Trophoblast cell (in vitro differentiated cells and primary cell): Measurements from ENCODE around the gene IVD.
A peak's percentile ranks its signal among the peaks of the same experiment; 100 is the strongest.

ENCODE experiments used
- DNase-seq, 2 donors: peaks; one replicate each; pipeline ENCODE4 v3.0.0-alpha.2; 2016
- H2AFZ ChIP-seq: 2 replicates; pipeline ENCODE4 v1.6.1; 2013; ENCODE audit warnings: low read length, moderate library complexity, mild to moderate bottlenecking; ENCODE audit not compliant: insufficient read depth, poor library complexity
- H2AK5ac ChIP-seq: 2 replicates; pipeline ENCODE4 v1.6.1; 2013; ENCODE audit warnings: mild to moderate bottlenecking, low read length
- H2BK120ac ChIP-seq: 2 replicates; pipeline ENCODE4 v1.6.1; 2013; ENCODE audit warnings: low read length, mild to moderate bottlenecking, moderate library complexity; ENCODE audit not compliant: insufficient read depth, poor library complexity
- H2BK12ac ChIP-seq: 2 replicates; pipeline ENCODE4 v1.6.1; 2013; ENCODE audit warnings: mild to moderate bottlenecking, low read length, moderate library complexity
- H2BK5ac ChIP-seq: 2 replicates; pipeline ENCODE4 v1.6.1; 2013; ENCODE audit warnings: low read length, low read depth, moderate library complexity, mild to moderate bottlenecking; ENCODE audit not compliant: poor library complexity
- H3K14ac ChIP-seq: 2 replicates; pipeline ENCODE4 v1.6.1; 2013; ENCODE audit warnings: mild to moderate bottlenecking, low read length
- H3K18ac ChIP-seq: 2 replicates; pipeline ENCODE4 v1.6.1; 2013; ENCODE audit warnings: mild to moderate bottlenecking, low read length
- H3K23ac ChIP-seq: 2 replicates; pipeline ENCODE4 v1.6.1; 2013; ENCODE audit warnings: low read length
- H3K27ac ChIP-seq: 2 replicates; pipeline ENCODE4 v1.5.1; 2013; ENCODE audit warnings: low read depth, mild to moderate bottlenecking, inconsistent platforms, low read length, moderate library complexity
- H3K27me3 ChIP-seq: 2 replicates; pipeline ENCODE4 v1.6.1; 2013; ENCODE audit warnings: inconsistent platforms, mild to moderate bottlenecking, low read length, moderate library complexity; ENCODE audit not compliant: insufficient read depth
- H3K36me3 ChIP-seq, 2 experiments: 1 replicate in 1 of 2; 2 replicates in 1 of 2; pipeline ENCODE4 v1.6.1; 2013; ENCODE audit warnings: low read length in 2 of 2, mild to moderate bottlenecking in 2 of 2, moderate library complexity in 1 of 2; ENCODE audit not compliant: insufficient read depth in 2 of 2, control insufficient read depth in 1 of 2
- H3K4ac ChIP-seq: 2 replicates; pipeline ENCODE4 v1.6.1; 2013; ENCODE audit warnings: low read depth, mild to moderate bottlenecking, low read length, moderate library complexity
- H3K4me1 ChIP-seq, 2 experiments: 1 replicate in 1 of 2; 2 replicates in 1 of 2; pipeline ENCODE4 v1.6.1; 2013; ENCODE audit warnings: low read length in 2 of 2, mild to moderate bottlenecking in 2 of 2, moderate library complexity in 1 of 2; ENCODE audit not compliant: insufficient read depth in 2 of 2, control insufficient read depth in 1 of 2
- H3K4me2 ChIP-seq: 2 replicates; pipeline ENCODE4 v1.6.1; 2013; ENCODE audit warnings: inconsistent platforms, mild to moderate bottlenecking, low read length, moderate library complexity
- H3K4me3 ChIP-seq: 2 replicates; pipeline ENCODE4 v1.5.1; 2013; ENCODE audit warnings: mild to moderate bottlenecking, low read depth, low read length, inconsistent platforms
- H3K79me1 ChIP-seq: one replicate; pipeline ENCODE4 v1.6.1; 2013; ENCODE audit warnings: low read length
- H3K79me2 ChIP-seq: 2 replicates; pipeline ENCODE4 v1.6.1; 2013; ENCODE audit warnings: low read length, mild to moderate bottlenecking; ENCODE audit not compliant: control insufficient read depth, insufficient read depth, poor library complexity
- H3K9ac ChIP-seq: 2 replicates; pipeline ENCODE4 v1.6.1; 2013; ENCODE audit warnings: mild to moderate bottlenecking, low read length
- H3K9me3 ChIP-seq: 2 replicates; pipeline ENCODE4 v1.6.1; 2013; ENCODE audit warnings: low read depth, mild to moderate bottlenecking, control low read depth, inconsistent platforms, low read length; ENCODE audit not compliant: insufficient read depth
- H4K12ac ChIP-seq: 2 replicates; pipeline ENCODE4 v1.6.1; 2013; ENCODE audit warnings: low read depth, mild to moderate bottlenecking, low read length, moderate library complexity
- H4K8ac ChIP-seq: 2 replicates; pipeline ENCODE4 v1.6.1; 2013; ENCODE audit warnings: low read depth, mild to moderate bottlenecking, low read length, moderate library complexity
- H4K91ac ChIP-seq: one replicate; pipeline ENCODE4 v1.6.1; 2013; ENCODE audit warnings: low read depth, mild to moderate bottlenecking, low read length, moderate library complexity
- WGBS: extraction: QIAGEN DNeasy Blood & Tissue Kit; methylation state at CpG from one replicate; pipeline ENCODE4 v1.1.7; 2013; ENCODE audit warnings: missing lambda C conversion rate; ENCODE audit not compliant: insufficient read length, insufficient coverage; ENCODE audit errors: extremely low coverage; 5-methylcytosine and 5-hydroxymethylcytosine counted together

IVD gene

GRCh38 chr15:40446144-40446543 is 40.5 kb downstream of the IVD start:
- Histone ChIP-seq H3K18ac (no peak overlapping the region), H3K4me1 (peaks cover 2 to 3% of the 10 kb centered on the region in 2 experiments), H3K79me2 (peaks cover 12% of the 10 kb centered on the region), H3K9ac (no peak overlapping the region), H2BK12ac (no peak overlapping the region), H3K4ac (no peak overlapping the region), H3K36me3 (no peaks in the 10 kb centered on the region), H2BK120ac (no peak overlapping the region), H4K8ac (no peak overlapping the region), H2AFZ (no peak overlapping the region), H3K27ac (no peak overlapping the region), H3K27me3 (no peaks in the 10 kb centered on the region), H3K4me2 (no peak overlapping the region), H2BK5ac (no peak overlapping the region), H3K9me3 (no peaks in the 10 kb centered on the region), H2AK5ac (no peak overlapping the region), H3K23ac (no peak overlapping the region), H4K91ac (no peak overlapping the region), H3K14ac (no peak overlapping the region), H4K12ac (no peak overlapping the region), H3K4me3 (no peak overlapping the region), H3K79me1 (peaks cover 6% of the 10 kb centered on the region)
- DNase-seq: no peak
- no CpG with 5 or more reads among the region's 3 CpGs for whole genome bisulfite sequencing

- no peak overlapping the region for H3K14ac ChIP-seq
Measured at GRCh38 chr15:40448354-40448753, 42.8 kb downstream of the IVD start.

DNA sequence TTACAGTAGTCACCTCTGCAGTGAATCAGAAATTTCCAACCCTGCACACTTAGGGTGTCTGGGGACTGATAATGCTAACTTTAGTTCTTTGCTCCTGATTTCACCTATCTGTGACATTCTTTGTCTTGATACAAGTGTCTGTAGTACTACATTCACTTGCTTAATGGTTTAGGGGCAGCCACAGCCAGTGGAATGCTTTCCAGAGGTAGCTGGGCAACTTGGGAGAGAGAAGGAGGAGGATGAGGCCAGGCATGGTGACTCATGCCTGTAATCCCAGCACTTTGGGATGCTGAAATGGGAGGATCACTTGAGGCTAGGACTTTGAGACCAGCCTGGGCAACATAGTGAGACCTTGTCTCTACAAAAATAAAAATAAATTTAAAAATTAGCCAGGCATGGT is 43.7 kb downstream of the IVD start:
- no peak for DNase-seq
- Histone ChIP-seq H3K36me3 (no peaks in the 10 kb centered on the region), H3K4me2 (no peak overlapping the region)

More at GRCh38 chr15:40448354-40448753, 42.8 kb downstream of the IVD start:
- H3K9ac ChIP-seq: no peak overlapping the region
- no peak overlapping the region for H2BK5ac ChIP-seq
- H3K27me3 ChIP-seq: no peaks in the 10 kb centered on the region
- H3K9me3 ChIP-seq: no peaks in the 10 kb centered on the region
- H3K4me2 ChIP-seq: no peak overlapping the region
- H3K79me1 ChIP-seq: no peaks in the 10 kb centered on the region
- H3K4me3 ChIP-seq: no peak overlapping the region
- no peak overlapping the region for H4K12ac ChIP-seq
- H3K4me1 ChIP-seq: peaks cover 0 to 3% of the 10 kb centered on the region in 2 experiments
- no peak overlapping the region for H3K18ac ChIP-seq
- H4K91ac ChIP-seq: no peak overlapping the region
- H2BK120ac ChIP-seq: no peak overlapping the region
- no peak overlapping the region for H2AK5ac ChIP-seq
- H3K4ac ChIP-seq: no peak overlapping the region
- H2BK12ac ChIP-seq: no peak overlapping the region
- no peak overlapping the region for H2AFZ ChIP-seq
- no peak overlapping the region for H4K8ac ChIP-seq
- no peak for DNase-seq
- H3K23ac ChIP-seq: no peak overlapping the region
- WGBS: no CpG with 5 or more reads among the region's 4 CpGs
- no peak overlapping the region for H3K27ac ChIP-seq
- peaks cover 4% of the 10 kb centered on the region for H3K79me2 ChIP-seq
- H3K36me3 ChIP-seq: no peaks in the 10 kb centered on the region

GRCh38 chr15:40450047-40450446 is 44.5 kb downstream of the IVD start:
- Histone ChIP-seq H3K27ac (no peak overlapping the region), H3K79me1 (no peaks in the 10 kb centered on the region), H3K27me3 (no peaks in the 10 kb centered on the region), H3K18ac (no peak overlapping the region), H3K9me3 (no peaks in the 10 kb centered on the region), H3K4ac (peak overlapping the region; percentile 46), H2AK5ac (no peak overlapping the region), H2BK5ac (no peak overlapping the region), H3K23ac (no peak overlapping the region), H2AFZ (no peak overlapping the region), H3K79me2 (peaks cover 1% of the 10 kb centered on the region), H3K14ac (no peak overlapping the region), H3K36me3 (no peaks in the 10 kb centered on the region), H3K4me3 (no peak overlapping the region), H4K91ac (no peak overlapping the region), H3K9ac (no peak overlapping the region), H3K4me2 (no peak overlapping the region), H4K8ac (no peak overlapping the region), H3K4me1 (peaks cover 9 to 13% of the 10 kb centered on the region in 2 experiments), H2BK12ac (no peak overlapping the region), H2BK120ac (no peak overlapping the region), H4K12ac (no peak overlapping the region)
- no CpG with 5 or more reads among the region's 2 CpGs for WGBS
- no peak for DNase-seq

More for the DNA sequence above, 43.7 kb downstream of the IVD start:
- H3K4me3 ChIP-seq: no peak overlapping the region
- peaks cover 4% of the 10 kb centered on the region for H3K79me2 ChIP-seq
- no peak overlapping the region for H3K23ac ChIP-seq
- no peaks in the 10 kb centered on the region for H3K79me1 ChIP-seq
- H4K8ac ChIP-seq: no peak overlapping the region
- H4K12ac ChIP-seq: no peak overlapping the region
- H2AFZ ChIP-seq: no peak overlapping the region
- no peak overlapping the region for H2BK12ac ChIP-seq
- no peak overlapping the region for H3K18ac ChIP-seq
- peaks cover 1 to 6% of the 10 kb centered on the region in 2 experiments for H3K4me1 ChIP-seq
- H3K27me3 ChIP-seq: no peaks in the 10 kb centered on the region
- H2BK120ac ChIP-seq: no peak overlapping the region
- H3K9me3 ChIP-seq: no peaks in the 10 kb centered on the region
- H2BK5ac ChIP-seq: no peak overlapping the region
- H3K14ac ChIP-seq: no peak overlapping the region
- no peak overlapping the region for H3K4ac ChIP-seq
- no peak overlapping the region for H2AK5ac ChIP-seq
- H4K91ac ChIP-seq: no peak overlapping the region
- no peak overlapping the region for H3K9ac ChIP-seq
- H3K27ac ChIP-seq: no peak overlapping the region
